CD4-positive, alpha-beta T cell treated with Interleukin-17A for 1 hour (primary cell): ENCODE results near the gene NQO1.
"Not testable (repeated sequence)": the region's sequence is repeated elsewhere in the genome, so short reads cannot be mapped to it uniquely, and the experiment has no call there.

ENCODE experiments used
- DNase-seq: peaks from one replicate; pipeline ENCODE4 v3.0.0-alpha.2; 2020

Gene NQO1

GRCh38 chr16:69741951-69742904, 15.9 kb upstream of the NQO1 start:
- DNase-seq: no peak

- DNase-seq: no peak
Observed at GRCh38 chr16:69741519-69741918, 15.2 kb upstream of the NQO1 start.

- no peak for DNase-seq
Observed at GRCh38 chr16:69732101-69732500, 5.7 kb upstream of the NQO1 start.

- not testable (repeated sequence) for DNase-seq
Observed at GRCh38 chr16:69731280-69731679, 4.9 kb upstream of the NQO1 start.

GRCh38 chr16:69729030-69729429, 2.7 kb upstream of the NQO1 start:
- not testable (repeated sequence) for DNase-seq

- no peak for DNase-seq
Observed at GRCh38 chr16:69727916-69728270, 1.5 kb upstream of the NQO1 start.

- peak; percentile 2 for DNase-seq
Observed at GRCh38 chr16:69725480-69726312, 664 bp downstream of the NQO1 start.

GRCh38 chr16:69724981-69725479, 1.3 kb downstream of the NQO1 start:
- DNase-seq: no peak

GRCh38 chr16:69724414-69724873, 1.9 kb downstream of the NQO1 start:
- DNase-seq: no peak

GRCh38 chr16:69721441-69721957, 4.9 kb downstream of the NQO1 start:
- no peak for DNase-seq

- no peak for DNase-seq
Observed at GRCh38 chr16:69720822-69721430, 5.4 kb downstream of the NQO1 start.

GRCh38 chr16:69718111-69718764, 8.1 kb downstream of the NQO1 start:
- DNase-seq: no peak

GRCh38 chr16:69717066-69717465, 9.3 kb downstream of the NQO1 start:
- no peak for DNase-seq

GRCh38 chr16:69712914-69713581, 13.3 kb downstream of the NQO1 start:
- no peak for DNase-seq

GRCh38 chr16:69712277-69712676, 14.1 kb downstream of the NQO1 start:
- DNase-seq: no peak

- DNase-seq: no peak
Observed at GRCh38 chr16:69711115-69711740, 15.1 kb downstream of the NQO1 start.

GRCh38 chr16:69709456-69710084, 16.8 kb downstream of the NQO1 start:
- peak; percentile 75 for DNase-seq

- no peak for DNase-seq
Observed at GRCh38 chr16:69707920-69708683, 18.3 kb downstream of the NQO1 start.

GRCh38 chr16:69706975-69707340, 19.4 kb downstream of the NQO1 start:
- no peak for DNase-seq
